ENCODE data around the gene SUFU.

Gene SUFU

GRCh38 chr10:102675011-102675665 lies 171.4 kb downstream of the SUFU start:
- no peak for DNase-seq

- no peak for DNase-seq
Observed at GRCh38 chr10:102675666-102676533, 172.1 kb downstream of the SUFU start.

GRCh38 chr10:102676534-102677315 lies 173.0 kb downstream of the SUFU start:
- no peak for DNase-seq

- no peak for DNase-seq
Observed at GRCh38 chr10:102677331-102678067, 173.7 kb downstream of the SUFU start.

- no peak for DNase-seq
Observed at GRCh38 chr10:102678068-102678400, 174.3 kb downstream of the SUFU start.

- no peak for DNase-seq
Observed at GRCh38 chr10:102678842-102679289, 175.1 kb downstream of the SUFU start.

- no peak for DNase-seq
Observed at GRCh38 chr10:102679596-102679995, 175.8 kb downstream of the SUFU start.

- DNase-seq: no peak
Observed at GRCh38 chr10:102681696-102682095, 177.9 kb downstream of the SUFU start.

- no peak for DNase-seq
Observed at GRCh38 chr10:102682416-102682815, 178.6 kb downstream of the SUFU start.

GRCh38 chr10:102682981-102683380 lies 179.2 kb downstream of the SUFU start:
- no peak for DNase-seq
